ACC112 (cell line): ENCODE measurements around the gene EML4.

ENCODE experiments used
- H2AFZ ChIP-seq: fragments of 200-600 bp; sonication (generic); one replicate; pipeline ENCODE4 v1.6.0; 2017; ENCODE audit warnings: antibody characterized with exemption, low read length; ENCODE audit not compliant: unreplicated experiment
- H3K27ac ChIP-seq: fragments of 200-600 bp; sonication (generic); 2 replicates; pipeline ENCODE4 v1.5.1; 2014; ENCODE audit warnings: low read depth, mild to moderate bottlenecking, antibody characterized with exemption, low read length, moderate library complexity
- H3K27me3 ChIP-seq: fragments of 200-600 bp; sonication (generic); 2 replicates; pipeline ENCODE4 v1.6.1; 2014; ENCODE audit warnings: mild to moderate bottlenecking, antibody characterized with exemption, low read length, moderate library complexity, mixed read lengths; ENCODE audit not compliant: insufficient read depth
- H3K36me3 ChIP-seq: fragments of 200-600 bp; sonication (generic); 2 replicates; pipeline ENCODE4 v1.6.1; 2016; ENCODE audit warnings: mild to moderate bottlenecking, antibody characterized with exemption, low read length, moderate library complexity, mixed read lengths; ENCODE audit not compliant: insufficient read depth
- H3K4me1 ChIP-seq: fragments of 200-600 bp; sonication (generic); one replicate; pipeline ENCODE4 v1.6.1; 2016; ENCODE audit warnings: low read length, mixed read lengths; ENCODE audit not compliant: insufficient read depth, unreplicated experiment, control insufficient read depth
- H3K4me3 ChIP-seq: fragments of 200-600 bp; sonication (generic); 2 replicates; pipeline ENCODE4 v1.5.1; 2014; ENCODE audit warnings: mild to moderate bottlenecking, low read depth, low read length
- H3K79me2 ChIP-seq: fragments of 200-600 bp; sonication (generic); one replicate; pipeline ENCODE4 v1.6.0; 2016; ENCODE audit warnings: low read length; ENCODE audit not compliant: control insufficient read depth, unreplicated experiment, insufficient read depth

EML4 gene

GRCh38 chr2:42243297-42243696, 74.1 kb downstream of the EML4 start:
- H3K4me1 ChIP-seq: peaks cover 5% of the 10 kb centered on the region
- H3K27ac ChIP-seq: no peak overlapping the region
- peaks cover 10% of the 10 kb centered on the region for H3K36me3 ChIP-seq
- peaks cover 23% of the 10 kb centered on the region for H3K79me2 ChIP-seq
- no peak overlapping the region for H2AFZ ChIP-seq
- H3K27me3 ChIP-seq: no peaks in the 10 kb centered on the region
- no peak overlapping the region for H3K4me3 ChIP-seq

GRCh38 chr2:42244520-42244919, 75.4 kb downstream of the EML4 start:
- Histone ChIP-seq H3K36me3 (peaks cover 10% of the 10 kb centered on the region), H3K27ac (no peak overlapping the region), H3K4me3 (no peak overlapping the region), H3K79me2 (peaks cover 17% of the 10 kb centered on the region), H3K27me3 (no peaks in the 10 kb centered on the region), H2AFZ (no peak overlapping the region), H3K4me1 (peaks cover 3% of the 10 kb centered on the region)

- Histone ChIP-seq H3K27ac (no peak overlapping the region), H3K36me3 (peaks cover 14% of the 10 kb centered on the region), H3K79me2 (peaks cover 14% of the 10 kb centered on the region), H3K27me3 (no peaks in the 10 kb centered on the region), H3K4me3 (no peak overlapping the region), H2AFZ (no peak overlapping the region), H3K4me1 (no peaks in the 10 kb centered on the region)
Observed at GRCh38 chr2:42245396-42245795, 76.2 kb downstream of the EML4 start.

- no peak overlapping the region for H3K4me3 ChIP-seq
- no peak overlapping the region for H3K27ac ChIP-seq
- peaks cover 6% of the 10 kb centered on the region for H3K79me2 ChIP-seq
- no peak overlapping the region for H2AFZ ChIP-seq
- peaks cover 14% of the 10 kb centered on the region for H3K36me3 ChIP-seq
- H3K27me3 ChIP-seq: no peaks in the 10 kb centered on the region
- H3K4me1 ChIP-seq: no peaks in the 10 kb centered on the region
Observed at GRCh38 chr2:42246562-42246961, 77.4 kb downstream of the EML4 start.

GRCh38 chr2:42248846-42249245, 79.7 kb downstream of the EML4 start:
- no peak overlapping the region for H3K27ac ChIP-seq
- no peaks in the 10 kb centered on the region for H3K27me3 ChIP-seq
- peaks cover 14% of the 10 kb centered on the region for H3K36me3 ChIP-seq
- H3K79me2 ChIP-seq: peaks cover 3% of the 10 kb centered on the region
- H2AFZ ChIP-seq: no peak overlapping the region
- no peaks in the 10 kb centered on the region for H3K4me1 ChIP-seq
- H3K4me3 ChIP-seq: no peak overlapping the region

- Histone ChIP-seq H3K79me2 (peaks cover 3% of the 10 kb centered on the region), H3K27me3 (no peaks in the 10 kb centered on the region), H3K36me3 (peaks cover 14% of the 10 kb centered on the region), H3K4me1 (no peaks in the 10 kb centered on the region), H3K27ac (no peak overlapping the region), H2AFZ (no peak overlapping the region), H3K4me3 (no peak overlapping the region)
Observed at GRCh38 chr2:42249284-42249683, 80.1 kb downstream of the EML4 start.

- Histone ChIP-seq H3K36me3 (peaks cover 14% of the 10 kb centered on the region), H3K4me1 (no peaks in the 10 kb centered on the region), H2AFZ (no peak overlapping the region), H3K4me3 (no peak overlapping the region), H3K27me3 (no peaks in the 10 kb centered on the region), H3K79me2 (no peaks in the 10 kb centered on the region), H3K27ac (no peak overlapping the region)
Observed at GRCh38 chr2:42249887-42250286, 80.7 kb downstream of the EML4 start.

- no peak overlapping the region for H3K27ac ChIP-seq
- H3K27me3 ChIP-seq: no peaks in the 10 kb centered on the region
- no peak overlapping the region for H3K4me3 ChIP-seq
- H3K36me3 ChIP-seq: peaks cover 8% of the 10 kb centered on the region
- no peaks in the 10 kb centered on the region for H3K79me2 ChIP-seq
- H2AFZ ChIP-seq: no peak overlapping the region
- no peaks in the 10 kb centered on the region for H3K4me1 ChIP-seq
Observed at GRCh38 chr2:42250925-42251324, 81.8 kb downstream of the EML4 start.

- Histone ChIP-seq H3K27me3 (no peaks in the 10 kb centered on the region), H3K4me1 (no peaks in the 10 kb centered on the region), H3K36me3 (peaks cover 4% of the 10 kb centered on the region; the same call in 1 of the 2 replicates), H3K27ac (no peak overlapping the region), H2AFZ (no peak overlapping the region), H3K79me2 (no peaks in the 10 kb centered on the region), H3K4me3 (no peak overlapping the region)
Observed at GRCh38 chr2:42252464-42252863, 83.3 kb downstream of the EML4 start.

GRCh38 chr2:42254186-42254895, 85.2 kb downstream of the EML4 start:
- H2AFZ ChIP-seq: no peak overlapping the region
- H3K36me3 ChIP-seq: peaks cover 7% of the 10 kb centered on the region; the same call in 1 of the 2 replicates
- H3K27ac ChIP-seq: no peak overlapping the region
- H3K27me3 ChIP-seq: no peaks in the 10 kb centered on the region
- H3K79me2 ChIP-seq: no peaks in the 10 kb centered on the region
- no peak overlapping the region for H3K4me3 ChIP-seq
- no peaks in the 10 kb centered on the region for H3K4me1 ChIP-seq

GRCh38 chr2:42256505-42256904, 87.4 kb downstream of the EML4 start:
- Histone ChIP-seq H3K79me2 (no peaks in the 10 kb centered on the region), H2AFZ (no peak overlapping the region), H3K27ac (no peak overlapping the region), H3K36me3 (peaks cover 2% of the 10 kb centered on the region; the same call in 1 of the 2 replicates), H3K4me1 (no peaks in the 10 kb centered on the region), H3K27me3 (no peaks in the 10 kb centered on the region), H3K4me3 (no peak overlapping the region)
